Measurements from ENCODE around the gene ARHGAP1.

DNA sequence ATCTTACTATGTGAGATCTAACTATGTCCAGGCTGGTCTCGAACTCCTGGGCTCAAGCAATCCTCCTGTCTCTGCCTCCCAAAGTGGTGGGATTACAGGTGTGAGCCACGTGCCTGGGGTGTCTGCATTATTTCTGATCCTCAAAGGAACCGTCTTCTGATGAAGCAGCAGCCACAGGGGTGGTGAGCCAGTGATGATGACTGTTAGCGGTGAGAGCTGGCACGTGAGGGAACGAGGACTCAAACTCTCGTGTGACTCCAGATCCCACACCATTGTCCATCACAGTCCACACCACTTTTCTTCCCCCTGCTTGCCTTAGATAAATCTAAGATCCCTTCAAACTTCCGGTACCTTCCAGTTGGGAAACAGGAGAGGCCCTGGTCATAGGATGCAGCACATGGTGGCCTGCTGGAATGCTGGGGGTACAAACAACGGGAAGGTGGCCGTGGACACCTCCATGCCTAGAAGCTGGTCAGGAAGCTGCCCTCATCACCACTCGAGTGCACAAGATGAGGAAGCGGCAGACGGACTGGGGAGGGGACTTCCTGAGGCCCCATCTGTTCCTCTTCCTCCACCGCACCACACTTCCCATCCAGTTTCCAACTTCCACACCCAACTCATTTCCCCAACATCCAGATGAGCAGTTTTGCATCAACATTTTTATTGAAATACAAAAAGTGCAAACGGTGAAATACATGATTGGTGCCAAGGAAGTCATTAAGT lies 23.8 kb downstream of the ARHGAP1 start:
- TF ChIP-seq, protein P1, sequence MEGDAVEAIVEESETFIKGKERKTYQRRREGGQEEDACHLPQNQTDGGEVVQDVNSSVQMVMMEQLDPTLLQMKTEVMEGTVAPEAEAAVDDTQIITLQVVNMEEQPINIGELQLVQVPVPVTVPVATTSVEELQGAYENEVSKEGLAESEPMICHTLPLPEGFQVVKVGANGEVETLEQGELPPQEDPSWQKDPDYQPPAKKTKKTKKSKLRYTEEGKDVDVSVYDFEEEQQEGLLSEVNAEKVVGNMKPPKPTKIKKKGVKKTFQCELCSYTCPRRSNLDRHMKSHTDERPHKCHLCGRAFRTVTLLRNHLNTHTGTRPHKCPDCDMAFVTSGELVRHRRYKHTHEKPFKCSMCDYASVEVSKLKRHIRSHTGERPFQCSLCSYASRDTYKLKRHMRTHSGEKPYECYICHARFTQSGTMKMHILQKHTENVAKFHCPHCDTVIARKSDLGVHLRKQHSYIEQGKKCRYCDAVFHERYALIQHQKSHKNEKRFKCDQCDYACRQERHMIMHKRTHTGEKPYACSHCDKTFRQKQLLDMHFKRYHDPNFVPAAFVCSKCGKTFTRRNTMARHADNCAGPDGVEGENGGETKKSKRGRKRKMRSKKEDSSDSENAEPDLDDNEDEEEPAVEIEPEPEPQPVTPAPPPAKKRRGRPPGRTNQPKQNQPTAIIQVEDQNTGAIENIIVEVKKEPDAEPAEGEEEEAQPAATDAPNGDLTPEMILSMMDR (IDR thresholded peaks at IDR 0.05) = no peak
- TF ChIP-seq POLR2A (IDR thresholded peaks at IDR 0.05) = no peak
